HG03354 (cell line): Measurements from ENCODE around the gene TBXAS1.

Experiments
- ATAC-seq: cut with Tn5 transposase; IDR thresholded peaks from one replicate; pipeline ENCODE4 v1.9.1; 2021; ENCODE audit warnings: mild to moderate bottlenecking; ENCODE audit not compliant: unreplicated experiment, poor library complexity, severe bottlenecking

The TBXAS1 gene

GRCh38 chr7:139990571-139991268, 161.7 kb downstream of the TBXAS1 start:
- no peak for ATAC-seq

GRCh38 chr7:139991269-139991666, 162.2 kb downstream of the TBXAS1 start:
- no peak for ATAC-seq

GRCh38 chr7:139991911-139992310, 162.8 kb downstream of the TBXAS1 start:
- ATAC-seq = no peak

GRCh38 chr7:139992353-139993044, 163.4 kb downstream of the TBXAS1 start:
- no peak for ATAC-seq

GRCh38 chr7:139993169-139993568, 164.1 kb downstream of the TBXAS1 start:
- ATAC-seq = no peak

GRCh38 chr7:139993592-139993991, 164.5 kb downstream of the TBXAS1 start:
- ATAC-seq = no peak

GRCh38 chr7:139994356-139994755, 165.3 kb downstream of the TBXAS1 start:
- ATAC-seq = no peak

GRCh38 chr7:139995017-139995915, 166.2 kb downstream of the TBXAS1 start:
- ATAC-seq = no peak

- no peak for ATAC-seq
Measured at GRCh38 chr7:139998572-139998971, 169.5 kb downstream of the TBXAS1 start.

DNA sequence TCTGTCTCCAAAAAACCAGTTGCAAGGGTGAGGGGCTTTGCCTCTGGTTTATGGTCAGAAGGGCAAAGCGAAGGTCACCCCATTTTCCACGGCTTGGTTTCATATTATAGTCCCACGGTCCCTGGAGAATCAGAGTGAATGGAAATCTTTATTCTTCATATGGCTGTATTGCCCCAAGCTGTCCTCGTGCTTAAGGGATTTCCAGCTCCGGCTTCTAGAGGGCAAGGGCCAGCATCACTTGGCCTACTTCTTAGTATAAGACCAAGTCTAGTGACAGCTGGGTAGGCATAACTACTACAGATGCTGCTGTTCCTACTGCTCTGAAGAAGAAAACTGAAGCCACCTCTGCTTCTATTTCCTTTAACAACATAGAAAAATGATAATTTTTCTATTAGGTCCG, 170.5 kb downstream of the TBXAS1 start:
- no peak for ATAC-seq

DNA sequence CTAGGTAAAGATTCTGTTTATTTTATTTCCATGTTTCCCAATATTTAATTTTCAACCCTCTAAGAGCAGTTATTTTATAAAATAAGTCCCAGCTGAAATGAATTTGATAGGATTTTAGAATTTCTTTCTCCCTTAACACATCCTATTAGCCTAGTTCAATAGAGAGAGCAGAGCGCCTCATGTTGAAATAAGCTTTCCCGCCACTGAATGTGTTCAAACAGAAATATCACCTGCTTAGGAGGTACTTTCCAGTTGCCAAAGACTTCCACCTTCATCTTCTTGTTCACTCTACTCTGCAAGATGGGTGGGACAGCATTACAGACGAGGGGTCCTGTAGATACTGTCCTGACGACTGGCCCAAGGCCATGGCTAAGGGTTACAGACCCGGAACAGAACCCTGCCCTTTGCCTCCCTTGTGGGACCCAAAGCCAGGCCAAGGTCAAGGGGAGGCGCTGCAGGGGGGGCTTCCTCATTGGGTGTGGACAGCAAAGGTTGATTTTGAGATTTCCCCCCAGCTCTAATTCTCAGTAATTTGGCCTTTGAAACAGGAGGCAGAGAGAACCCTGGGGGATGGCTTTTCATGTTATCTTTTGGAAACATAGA, 171.7 kb downstream of the TBXAS1 start:
- no peak for ATAC-seq

DNA sequence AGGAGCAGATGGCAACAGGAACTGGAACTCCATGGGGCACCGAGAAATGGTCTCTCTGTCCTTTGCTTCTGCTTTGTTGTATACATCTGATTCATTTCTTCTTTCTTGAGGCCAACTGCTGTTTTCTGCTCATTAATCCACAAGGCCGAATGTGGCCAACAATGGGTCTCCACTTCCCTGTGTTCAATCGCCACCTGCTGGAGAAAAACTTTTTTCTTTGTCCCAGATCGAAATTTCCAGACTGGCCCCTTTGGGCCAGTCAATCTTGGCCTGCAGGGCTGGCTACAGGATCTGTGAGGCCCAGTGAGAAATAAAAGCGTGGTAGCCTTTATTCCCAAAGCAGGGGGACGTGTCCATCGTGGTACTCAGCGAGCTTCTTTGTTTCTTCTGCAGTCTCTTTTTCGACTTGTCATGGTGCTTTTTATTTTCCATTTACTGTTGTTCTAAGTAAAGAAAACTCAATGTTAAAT, 174.9 kb downstream of the TBXAS1 start:
- no peak for ATAC-seq

DNA sequence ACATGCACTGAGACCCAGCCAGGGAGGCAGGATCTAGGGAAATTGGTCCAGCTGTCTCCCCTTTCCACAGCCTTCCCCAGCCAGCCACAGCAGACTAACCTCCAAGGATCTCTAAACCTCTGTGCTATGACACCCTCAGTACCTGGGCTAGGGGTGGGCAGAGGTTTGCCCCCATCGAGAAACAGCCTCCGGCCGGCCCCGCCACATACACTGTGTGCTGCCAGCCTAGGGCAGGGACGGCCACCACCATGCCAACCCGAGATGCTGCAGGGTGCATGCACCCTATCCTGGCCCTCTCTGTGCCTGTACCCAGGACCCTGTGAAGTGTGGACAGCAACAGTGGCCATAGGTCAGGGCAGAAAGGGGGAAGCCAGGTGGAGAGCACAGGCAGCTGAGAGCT, 175.6 kb downstream of the TBXAS1 start:
- ATAC-seq = no peak

GRCh38 chr7:140005341-140005740, 176.3 kb downstream of the TBXAS1 start:
- no peak for ATAC-seq

DNA sequence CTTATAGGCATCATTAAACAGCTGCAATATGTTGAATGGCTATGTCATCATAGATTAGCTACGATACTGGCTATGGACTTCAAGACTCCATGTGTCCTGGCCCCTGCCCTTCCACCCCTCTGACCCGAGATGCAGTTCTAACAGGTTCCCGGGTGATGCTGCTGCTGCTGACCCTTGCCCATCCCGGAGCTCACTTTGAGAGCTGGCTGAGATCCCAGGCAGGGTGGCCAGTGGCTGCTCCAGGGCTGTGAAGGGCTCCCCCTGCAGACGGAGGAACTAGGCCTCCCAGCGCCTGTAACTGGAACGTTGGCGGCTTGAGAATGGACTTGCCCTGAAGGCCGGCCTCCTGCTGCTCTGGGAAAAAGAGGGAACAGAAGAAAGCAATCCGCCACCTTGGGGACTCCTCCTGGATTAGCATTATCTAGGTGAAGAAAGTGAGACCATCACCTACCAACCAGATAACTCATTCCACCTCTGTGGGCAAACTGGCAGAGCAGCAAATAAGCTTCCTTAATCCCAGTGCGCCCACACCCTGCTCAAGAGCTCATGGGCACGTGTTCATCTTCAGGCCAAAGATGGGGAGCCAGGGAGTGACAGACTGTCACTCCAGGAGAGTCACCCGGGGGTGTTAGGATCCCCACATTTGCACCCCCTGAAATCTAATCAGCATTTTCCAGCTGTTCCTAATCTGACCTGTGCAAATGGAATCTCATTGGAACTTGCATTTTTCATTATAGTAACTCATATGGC, 176.9 kb downstream of the TBXAS1 start:
- ATAC-seq = no peak

DNA sequence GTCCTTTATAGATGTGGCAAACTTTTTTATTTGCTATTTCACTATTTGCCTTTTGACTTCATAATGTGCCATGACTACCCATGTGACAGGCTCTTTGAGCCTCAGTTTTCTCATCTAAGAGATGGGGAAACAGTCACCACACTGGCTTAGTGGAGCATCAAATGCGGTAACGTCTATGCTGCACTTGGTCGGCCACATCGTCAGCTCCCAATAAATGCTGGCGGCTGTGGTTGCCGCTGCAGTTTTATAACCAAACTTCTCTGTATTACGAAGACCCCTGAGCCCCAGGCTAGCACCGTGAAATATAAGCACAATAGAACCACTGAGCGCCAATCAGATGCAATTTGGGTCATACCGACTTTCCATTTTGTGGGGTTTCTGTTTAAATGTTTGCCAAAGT, 177.5 kb downstream of the TBXAS1 start:
- no peak for ATAC-seq

GRCh38 chr7:140007051-140007690, 178.1 kb downstream of the TBXAS1 start:
- no peak for ATAC-seq

DNA sequence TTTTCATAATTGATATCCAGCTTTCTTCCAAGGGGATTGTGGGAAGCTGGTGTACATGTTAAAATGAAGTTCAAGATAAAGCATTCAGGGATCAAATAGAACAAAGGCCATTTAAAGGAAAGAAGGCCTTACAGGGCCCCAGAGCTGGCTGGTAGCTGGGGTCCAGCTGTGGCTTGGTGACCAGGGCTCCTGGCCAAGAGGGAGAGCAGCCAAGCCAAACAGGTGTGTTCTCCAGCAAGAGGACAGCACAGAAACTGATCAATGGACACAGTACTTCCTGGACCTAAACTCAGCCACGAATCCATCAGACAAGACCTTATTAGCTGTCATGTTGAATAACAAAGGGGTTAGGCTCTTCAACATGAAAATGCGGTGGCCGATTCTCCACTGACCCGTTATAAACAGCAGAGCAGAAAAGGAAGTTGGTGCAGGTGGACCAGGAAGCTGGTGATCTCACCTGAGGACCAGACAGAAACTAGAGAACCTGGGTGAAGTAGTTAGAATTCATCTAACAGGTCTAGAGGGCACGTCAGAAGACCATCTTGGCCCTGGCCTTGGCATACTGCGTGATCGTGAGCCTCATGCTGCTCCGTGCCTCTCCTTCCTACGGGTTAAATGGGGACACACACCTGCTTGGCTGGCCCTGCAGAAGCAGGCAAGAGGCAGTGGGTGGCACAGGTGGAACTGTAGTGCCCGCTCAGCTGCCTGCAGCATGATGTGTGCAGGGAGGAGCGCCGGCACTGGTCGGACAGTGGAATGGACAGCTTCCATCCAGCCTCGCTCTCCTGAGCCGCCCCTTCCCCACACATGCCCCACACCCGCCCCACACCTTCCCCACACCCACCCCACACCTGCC, 179.9 kb downstream of the TBXAS1 start:
- ATAC-seq = no peak
